DMS 273 treated with DMSO at 0.1 percent for 48 hours (cell line): ENCODE data around the gene LAMC3.

Experiments
- DNase-seq: peaks from one replicate; lab custom pipeline; 2025; lab: John Stamatoyannopoulos, UW

The LAMC3 gene

DNA sequence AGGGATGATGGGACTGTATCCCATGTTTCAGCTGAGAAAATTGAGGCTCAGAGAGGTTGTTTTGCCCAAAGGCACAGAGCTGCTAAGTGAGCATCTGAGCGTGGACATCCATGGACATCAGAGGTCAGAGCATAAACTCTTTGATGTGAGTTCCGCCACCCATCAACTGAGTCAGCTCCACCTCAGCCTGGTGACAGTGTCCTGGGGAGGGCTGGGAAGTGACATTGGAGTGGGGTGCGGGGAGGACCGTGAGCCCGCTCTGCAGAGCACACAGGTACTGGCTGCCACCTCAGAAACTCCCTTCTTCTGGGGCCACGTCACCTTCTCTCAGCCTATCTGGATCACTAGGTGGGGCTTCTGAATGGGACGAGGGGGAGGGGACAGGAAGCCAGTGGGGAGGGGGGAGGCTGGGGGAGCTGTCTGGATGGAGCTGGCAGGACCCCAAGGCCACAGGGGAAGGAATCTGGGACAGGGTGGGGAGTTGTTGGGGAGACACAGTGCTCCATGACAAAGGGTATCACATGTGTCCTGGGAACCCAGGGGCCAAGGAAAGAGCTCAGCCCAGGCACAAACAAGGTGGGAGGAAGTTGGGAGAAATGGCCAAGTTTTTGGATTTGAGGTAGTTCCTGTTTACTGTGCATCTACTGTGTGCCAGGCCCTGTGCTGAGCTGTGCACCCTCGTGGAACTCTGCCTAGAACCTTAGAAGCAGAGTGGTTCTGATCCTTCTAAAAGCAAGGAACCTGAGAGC, 2.5 kb downstream of the LAMC3 start:
- DNase-seq, result no peak

- no peak for DNase-seq
These were observed 3.0 kb downstream of the LAMC3 start for GRCh38 chr9:131012023-131012334.

DNA sequence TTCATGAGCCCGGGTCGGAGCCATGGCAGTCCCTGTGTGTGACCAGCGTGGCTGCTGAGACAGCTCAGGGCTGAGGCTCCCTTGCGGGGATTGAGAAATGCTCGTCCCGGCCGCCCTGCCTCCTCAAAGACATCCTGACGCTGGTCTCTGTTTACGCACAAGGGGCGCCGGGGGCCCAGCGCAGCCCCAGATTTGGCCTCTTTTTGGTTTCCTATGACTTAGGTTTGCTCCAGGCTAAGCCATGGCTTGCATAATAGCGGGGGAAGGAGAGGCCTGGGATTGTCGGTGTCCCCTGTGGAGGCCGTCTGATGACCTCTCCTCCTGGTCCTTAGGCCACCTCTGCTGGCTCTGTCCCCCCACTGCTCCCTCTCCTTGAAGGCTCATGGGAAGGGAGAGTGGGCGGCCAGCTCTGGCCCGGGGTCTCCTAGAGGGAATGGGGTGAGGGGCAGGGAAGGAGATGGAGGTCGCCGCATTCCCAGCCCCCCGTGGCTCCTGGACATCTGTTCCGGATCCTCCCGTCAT, 3.5 kb downstream of the LAMC3 start:
- DNase-seq, result no peak

DNA sequence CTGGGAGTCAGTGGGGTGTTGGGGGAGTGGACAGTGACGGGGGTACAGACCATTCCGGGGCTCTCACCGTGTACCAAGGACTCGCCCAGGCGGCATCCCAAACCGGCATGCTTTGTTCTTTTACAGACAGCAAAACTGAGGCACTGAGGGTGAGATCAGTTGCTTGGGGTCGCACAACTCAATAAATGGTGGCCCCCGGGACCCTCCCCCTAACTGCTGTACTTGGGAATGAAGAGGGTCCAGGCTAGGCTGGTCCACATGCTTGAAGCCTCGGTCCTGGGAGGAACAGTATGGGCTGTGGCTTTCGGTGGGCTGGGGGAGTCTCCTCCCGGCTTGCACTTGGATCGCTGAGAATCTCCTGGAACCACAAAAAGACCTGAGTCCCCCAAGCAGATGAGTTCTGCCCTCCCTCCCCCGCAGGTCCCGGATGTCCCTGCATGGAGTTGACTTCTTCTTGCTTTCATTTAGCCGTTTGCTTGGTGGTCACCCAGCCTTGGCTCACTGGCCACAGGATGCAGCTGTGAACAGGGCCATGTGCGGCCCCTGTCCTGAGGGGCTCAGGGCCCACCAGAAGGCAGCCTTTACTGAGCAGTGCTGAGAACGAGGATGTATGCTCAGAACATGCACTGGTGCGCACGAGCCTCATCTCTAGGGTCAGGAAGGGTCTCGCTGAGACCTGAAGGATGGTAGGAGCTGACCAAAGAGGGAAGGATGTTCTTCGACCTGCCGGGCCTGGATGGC, 4.2 kb downstream of the LAMC3 start:
- no peak for DNase-seq

GRCh38 chr9:131013771-131014676, 5.0 kb downstream of the LAMC3 start:
- no peak for DNase-seq

DNA sequence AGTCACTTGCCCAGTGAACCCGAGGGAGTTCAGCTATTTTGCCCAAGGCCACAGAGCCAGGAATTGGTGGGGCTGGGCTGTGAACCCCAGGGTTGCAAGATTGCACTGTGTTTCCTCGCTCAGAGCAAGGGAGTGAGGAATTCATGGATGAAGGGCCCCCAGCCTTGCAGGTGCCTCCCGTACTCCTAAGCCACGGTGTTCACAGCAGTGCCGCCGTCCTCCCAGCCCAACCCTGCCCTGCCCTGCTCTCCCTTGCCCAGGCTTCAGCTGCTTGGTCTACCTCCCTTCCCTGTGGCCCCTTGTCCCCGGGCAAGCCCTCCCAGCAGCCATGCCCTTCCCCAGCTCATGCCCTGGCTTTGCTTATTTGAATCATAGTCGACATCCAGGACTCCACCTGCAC, 6.1 kb downstream of the LAMC3 start:
- no peak for DNase-seq

GRCh38 chr9:131015876-131016397, 7.0 kb downstream of the LAMC3 start:
- no peak for DNase-seq

DNA sequence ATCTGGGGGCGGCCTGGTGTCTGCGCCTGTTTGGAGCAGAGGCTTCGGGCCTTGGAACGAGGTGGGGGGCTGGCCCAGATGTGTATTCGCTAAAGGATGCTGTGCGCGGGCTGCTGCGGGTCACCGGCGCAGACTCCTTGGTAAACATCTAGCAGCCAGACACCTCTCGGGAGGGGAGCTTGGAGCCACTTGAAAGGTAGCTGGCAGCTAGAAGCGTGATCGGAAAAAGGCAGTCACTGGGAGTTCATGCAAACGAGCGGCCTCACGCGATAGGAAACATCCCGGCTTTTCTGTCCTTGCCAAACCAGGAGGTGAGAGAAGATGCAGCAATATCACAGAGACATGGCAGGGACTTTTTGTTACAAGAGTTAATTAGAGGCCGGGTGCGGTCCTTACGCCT, 8.1 kb downstream of the LAMC3 start:
- DNase-seq, result no peak

DNA sequence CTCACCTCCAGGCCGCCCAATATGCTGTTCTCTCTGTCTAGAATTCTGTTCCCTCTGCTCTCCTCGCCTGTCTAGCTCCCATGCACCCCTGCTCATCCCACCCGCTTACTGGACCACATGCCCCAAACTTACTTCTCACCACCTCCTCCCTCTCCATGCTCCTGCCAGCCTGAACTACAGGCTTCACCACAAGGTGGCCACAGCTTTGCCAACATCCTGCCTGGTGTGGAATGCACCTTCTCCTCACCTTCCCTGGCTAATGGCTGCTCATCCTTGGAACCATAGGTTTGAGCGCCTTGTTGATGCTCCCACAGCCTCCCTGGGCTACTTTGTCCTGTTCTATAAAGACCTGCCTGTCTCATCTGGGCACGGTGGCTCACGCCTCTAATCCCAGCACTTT, 9.6 kb downstream of the LAMC3 start:
- DNase-seq, result no peak

DNA sequence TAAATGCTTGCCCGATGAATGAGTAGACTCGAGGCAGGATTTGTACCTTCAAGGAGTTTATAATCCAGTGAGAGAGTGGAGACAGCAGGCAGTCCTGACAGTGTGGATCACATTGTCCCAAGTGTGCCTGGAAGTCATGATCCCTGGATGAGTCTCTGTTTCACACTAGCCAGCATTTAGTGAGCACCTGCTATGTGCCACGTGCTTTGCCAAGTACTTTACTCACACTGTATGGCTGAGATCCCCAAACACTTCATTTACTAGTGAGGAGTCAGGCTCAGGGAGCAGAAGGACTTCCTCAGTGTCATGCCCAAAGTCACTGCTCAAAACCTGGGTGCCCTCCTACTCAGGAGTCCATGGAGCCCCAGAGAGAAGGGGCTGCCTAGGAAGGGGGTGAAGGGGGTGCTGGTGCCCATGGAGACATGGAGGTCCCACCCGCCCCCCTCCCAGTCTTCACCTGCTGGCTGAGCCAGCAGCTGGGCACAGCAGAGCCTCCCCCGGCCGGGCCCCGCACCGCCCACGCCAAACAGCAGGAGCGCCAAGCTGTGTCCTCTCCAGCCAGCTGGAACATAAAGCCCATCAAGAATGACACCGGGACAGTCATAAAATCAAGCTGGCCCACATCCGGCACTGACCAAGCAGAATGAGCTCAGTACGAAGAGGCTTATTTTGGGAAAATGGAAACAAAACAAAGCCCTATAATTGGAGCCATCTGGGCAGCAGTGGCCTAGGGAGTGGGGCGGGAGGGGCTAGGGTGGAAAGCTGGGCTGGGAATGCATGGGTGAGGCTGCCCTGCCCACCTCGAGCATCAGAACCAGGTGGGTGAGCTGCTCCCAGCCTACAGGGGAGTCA, 10.6 kb downstream of the LAMC3 start:
- DNase-seq, result peak; percentile 29

GRCh38 chr9:131020388-131020787, 11.4 kb downstream of the LAMC3 start:
- DNase-seq, result no peak

GRCh38 chr9:131020862-131021261, 11.9 kb downstream of the LAMC3 start:
- no peak for DNase-seq

- DNase-seq, result no peak
These were observed 12.8 kb downstream of the LAMC3 start for GRCh38 chr9:131021785-131022184.

DNA sequence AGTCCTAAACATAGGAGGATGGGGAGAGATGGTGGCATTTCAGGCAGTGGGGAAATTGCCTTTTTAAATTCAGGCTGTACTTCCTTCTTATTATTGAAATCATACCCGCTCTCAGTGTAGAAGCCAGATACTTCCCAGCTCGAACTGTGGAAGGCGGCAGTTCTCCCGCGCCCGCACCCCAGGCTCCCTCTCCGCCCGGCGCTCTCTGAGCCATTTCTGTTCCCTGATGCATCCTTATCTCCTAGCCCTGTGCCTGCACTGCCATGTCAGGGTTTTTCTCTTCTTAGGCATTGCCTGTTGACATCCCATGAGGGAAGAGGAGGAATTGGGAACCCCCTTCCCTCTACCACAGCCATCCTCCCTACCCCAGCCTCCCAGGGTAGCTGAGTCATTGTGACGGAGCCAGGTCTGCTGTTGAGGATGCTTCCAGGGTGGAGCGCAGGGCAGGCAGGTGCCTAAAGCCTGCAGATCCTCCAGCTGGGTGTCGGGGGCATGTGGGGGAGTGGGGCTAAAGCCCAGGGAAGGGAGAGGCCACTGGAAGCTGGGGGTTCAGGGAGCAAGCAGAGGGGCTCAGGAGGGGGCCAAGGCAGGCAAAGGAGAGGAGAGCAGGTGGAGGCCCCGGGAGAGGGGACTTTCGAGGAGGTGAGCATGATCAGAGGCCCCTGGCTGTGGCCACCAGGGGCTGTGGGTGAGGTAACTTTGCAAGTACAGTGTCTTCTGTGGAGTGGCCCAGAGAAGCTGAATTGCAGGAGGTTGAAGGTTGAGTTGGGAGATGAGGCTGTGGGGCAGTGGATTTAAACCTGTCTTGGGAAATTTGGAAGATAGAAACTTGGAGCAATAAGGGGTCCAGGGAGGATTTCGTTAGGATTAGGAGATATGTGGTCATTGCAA, 16.2 kb downstream of the LAMC3 start:
- no peak for DNase-seq

- no peak for DNase-seq
These were observed 17.2 kb downstream of the LAMC3 start for GRCh38 chr9:131025953-131026858.

DNA sequence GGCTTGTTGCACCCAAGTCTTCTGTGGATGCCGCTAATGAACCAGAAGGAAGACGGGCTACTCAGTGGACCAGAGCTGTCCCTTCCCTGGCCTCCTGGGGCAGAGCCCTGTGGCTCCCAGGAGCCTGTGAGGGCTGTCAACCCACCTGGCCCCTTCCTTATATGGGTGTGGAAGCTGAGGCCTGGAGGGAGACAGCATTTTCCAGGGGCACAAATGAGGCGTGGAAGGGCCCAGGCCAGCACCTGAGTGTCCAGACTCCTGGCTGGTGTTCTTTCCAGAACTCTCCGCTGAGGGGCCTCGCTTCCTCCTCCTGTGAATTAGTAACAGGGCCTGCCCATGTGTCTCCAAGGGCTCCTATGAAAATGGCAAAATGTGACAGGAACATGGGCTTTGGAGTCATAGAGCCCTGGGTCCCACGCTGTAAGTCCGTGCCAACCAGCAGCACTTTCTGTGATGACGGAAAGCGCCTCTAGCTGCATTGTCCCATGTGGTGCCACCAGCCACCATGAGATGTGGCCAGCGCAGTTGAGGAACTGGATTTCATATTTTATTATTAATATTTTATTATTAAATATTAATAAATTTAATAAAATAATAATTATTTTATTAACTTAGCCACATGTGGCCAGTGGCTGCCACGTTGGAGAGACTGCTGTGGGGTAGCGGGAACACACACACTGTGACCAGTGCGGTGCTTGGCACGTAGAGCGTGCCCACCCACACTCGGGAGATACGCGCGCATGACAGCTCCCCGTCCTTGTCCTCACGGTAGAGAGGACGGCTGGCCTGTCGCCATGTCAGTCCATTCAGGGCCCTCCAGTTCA, 18.3 kb downstream of the LAMC3 start:
- DNase-seq, result no peak

- DNase-seq, result no peak
These were observed 18.9 kb downstream of the LAMC3 start for GRCh38 chr9:131027872-131028179.

DNA sequence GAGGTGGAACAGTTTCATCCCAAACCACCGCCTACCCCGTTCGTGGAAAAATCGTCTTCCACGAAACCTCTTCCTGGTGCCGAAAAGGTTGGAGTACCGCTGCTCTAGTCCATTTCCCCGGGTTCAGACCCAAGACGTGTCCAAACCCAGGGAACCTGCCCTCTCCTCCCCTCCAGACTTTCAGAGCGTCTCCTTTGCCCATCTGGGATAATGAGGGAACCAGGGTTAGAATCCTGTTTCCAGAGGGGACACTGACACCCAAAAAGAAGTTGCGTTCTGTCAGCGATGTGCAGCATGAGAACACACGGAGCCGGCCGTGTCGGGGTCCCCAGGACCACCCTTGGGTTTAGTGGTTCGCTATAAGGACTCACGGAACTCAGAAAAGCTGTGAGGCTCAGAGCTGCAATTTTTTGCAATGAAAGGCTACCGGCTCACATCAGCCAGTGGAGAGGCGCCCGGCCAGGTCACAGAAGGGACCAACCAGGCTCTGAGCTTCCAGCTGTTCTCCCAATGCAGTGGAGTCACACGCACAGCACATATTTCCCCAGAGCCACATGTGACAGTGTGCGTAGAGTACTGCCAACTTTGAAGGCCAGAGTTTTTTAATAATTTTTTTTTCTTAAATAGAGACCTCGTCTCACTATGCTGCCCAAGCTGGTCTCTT, 19.4 kb downstream of the LAMC3 start:
- DNase-seq, result no peak
